HepG2 (cell line): ENCODE data around the gene SERPINB6. TPM values are rescaled to one million over a fixed set of nuclear protein-coding genes. Genes with fewer than 3 reads are reported as not detected.
"Not testable (repeated sequence)": the region's sequence is repeated elsewhere in the genome, so short reads cannot be mapped to it uniquely, and the experiment has no call there.

Experiments used
- ATAC-seq: fragments of 200-7000 bp; cut with Tn5 transposase; 3 replicates; pipeline ENCODE4 v1.9.1; 2020; ENCODE audit warnings: mild to moderate bottlenecking, moderate library complexity
- BruUV-seq: library from RNA; stranded (reverse); fragments of 400-500 nt; replicated peaks from 2 replicates; lab custom pipeline; 2021; lab: Mats Ljungman, UMichigan
- CTCF ChIA-PET: fragments of 300-600 bp; formaldehyde crosslinking; extraction: SDS; loops from one replicate; lab custom pipeline; 2021; ENCODE audit warnings: low total read pairs, inconsistent platforms, low intra/inter-chr PET ratio; lab: Yijun Ruan, JAX
- POLR2A ChIA-PET: fragments of 350-600 bp; sonication (Branson Sonifier 250); formaldehyde crosslinking; loops from one replicate; lab custom pipeline; 2020; ENCODE audit warnings: antibody characterized with exemption, inconsistent platforms; lab: Yijun Ruan, JAX
- DNase-seq: peaks from one replicate; pipeline ENCODE4 v3.0.0-alpha.2; 2015; ENCODE audit warnings: low spot score
- FAIRE-seq: peaks from 3 replicates; lab custom pipeline; 2011; peaks lifted over from hg19 to GRCh38; lab: Jason Lieb, UNC
- H2AFZ ChIP-seq: one replicate; pipeline ENCODE4 v1.6.1; 2011; ENCODE audit warnings: low read length, inconsistent platforms
- H3K27ac ChIP-seq: fragments of 300-600 bp; 3 replicates; pipeline ENCODE4 v1.8.0; 2011; ENCODE audit warnings: mixed run types, mild to moderate bottlenecking, mixed read lengths, low read length, inconsistent platforms; ENCODE audit not compliant: insufficient read depth; ENCODE audit errors: extremely low read length
- H3K27me3 ChIP-seq, 2 experiments: fragments of 200-600 bp in 1 of 2; 2 replicates in 1 of 2; 3 replicates in 1 of 2; pipeline versions ENCODE4 v1.6.0 to v1.8.0; 2011; ENCODE audit warnings: low read length in 2 of 2, mild to moderate bottlenecking in 2 of 2, moderate library complexity in 2 of 2, inconsistent platforms in 1 of 2; ENCODE audit not compliant: insufficient read depth in 2 of 2, control insufficient read depth in 1 of 2
- H3K36me3 ChIP-seq, 2 experiments: fragments of 200-600 bp in 1 of 2; replicated peaks in 1 of 2; 2 replicates in 1 of 2; 3 replicates in 1 of 2; pipeline versions ENCODE4 v1.5.1 to v1.8.0; 2011; ENCODE audit warnings: low read length in 2 of 2, inconsistent platforms in 1 of 2; ENCODE audit not compliant: insufficient read depth in 2 of 2, control insufficient read depth in 1 of 2
- H3K4me1 ChIP-seq: 2 replicates; pipeline ENCODE4 v1.5.1; 2012; ENCODE audit warnings: low read length, inconsistent platforms; ENCODE audit not compliant: insufficient read depth
- H3K4me2 ChIP-seq: 2 replicates; pipeline ENCODE4 v1.6.0; 2011; ENCODE audit warnings: low read depth, low read length, inconsistent platforms
- H3K4me3 ChIP-seq, 3 experiments: fragments of 200-600 bp in 1 of 3; sonication (generic), shearing (Covaris generic) in 1 of 3; replicated peaks in 1 of 3; 2 replicates each; pipeline ENCODE4 v1.5.1; 2011 to 2016; ENCODE audit warnings: low read length in 3 of 3, inconsistent platforms in 2 of 3, low read depth in 2 of 3, mild to moderate bottlenecking in 2 of 3, control low read depth in 1 of 3, mixed read lengths in 1 of 3; ENCODE audit not compliant: insufficient read depth in 1 of 3
- H3K79me2 ChIP-seq: one replicate; pipeline ENCODE4 v1.6.1; 2011; ENCODE audit warnings: low read length, inconsistent platforms; ENCODE audit not compliant: insufficient read depth
- H3K9ac ChIP-seq: 2 replicates; pipeline ENCODE4 v1.6.0; 2011; ENCODE audit warnings: mild to moderate bottlenecking, low read depth, low read length, inconsistent platforms; ENCODE audit not compliant: insufficient read depth
- H3K9me3 ChIP-seq: 2 replicates; pipeline ENCODE4 v1.5.1; 2012; ENCODE audit warnings: mild to moderate bottlenecking, low read length
- H4K20me1 ChIP-seq: 2 replicates; pipeline ENCODE4 v1.6.0; 2011; ENCODE audit warnings: inconsistent platforms, mild to moderate bottlenecking, low read length, moderate library complexity; ENCODE audit not compliant: insufficient read depth
- CBX2 ChIP-seq, 2 experiments: fragments of 200-600 bp in 1 of 2; sonication (generic); formaldehyde crosslinking in 1 of 2; IDR thresholded peaks; 2 replicates each; pipeline versions ENCODE4 v1.7.0 to v1.8.1; 2018 to 2022; ENCODE audit warnings: low read depth in 2 of 2, low read length in 1 of 2, mild to moderate bottlenecking in 1 of 2, missing genetic modification reagents in 1 of 2
- HMGXB4 ChIP-seq, 2 experiments: sonication (generic) in 1 of 2; formaldehyde crosslinking in 1 of 2; IDR thresholded peaks; 2 replicates each; pipeline versions ENCODE4 v1.4.0 to v1.6.1; 2018 to 2020; ENCODE audit warnings: missing genetic modification reagents in 2 of 2, borderline replicate concordance in 1 of 2, low read depth in 1 of 2, mild to moderate bottlenecking in 1 of 2, missing biosample characterization in 1 of 2
- MEF2D ChIP-seq: sonication (generic); formaldehyde crosslinking; IDR thresholded peaks from 2 replicates; pipeline ENCODE4 v1.5.1; 2020; ENCODE audit warnings: mild to moderate bottlenecking, missing genetic modification reagents
- PPARG ChIP-seq: conservative IDR thresholded peaks from 2 replicates; pipeline ENCODE4 v1.6.1; 2016; ENCODE audit warnings: missing biosample characterization, missing genetic modification reagents
- RXRB ChIP-seq: IDR thresholded peaks from 2 replicates; pipeline ENCODE4 v1.6.1; 2016; ENCODE audit warnings: borderline replicate concordance, missing genetic modification reagents, missing compliant biosample characterization
- SAP130 ChIP-seq: IDR thresholded peaks from 2 replicates; pipeline ENCODE4 v1.6.1; 2016; ENCODE audit warnings: low read depth
- SRSF4 ChIP-seq: fragments of 200-400 bp; formaldehyde crosslinking; IDR thresholded peaks from one replicate; pipeline ENCODE4 v1.6.1; 2018; ENCODE audit warnings: mild to moderate bottlenecking, low read depth, low read length, moderate library complexity; ENCODE audit not compliant: poor library complexity, severe bottlenecking
- ZSCAN12 ChIP-seq: sonication (generic); formaldehyde crosslinking; IDR thresholded peaks from 2 replicates; pipeline ENCODE4 v1.9.0; 2021; ENCODE audit warnings: mild to moderate bottlenecking, missing genetic modification reagents
- WGBS: methylation state at CpG from one replicate; pipeline ENCODE4 v1.1.6; 2017; ENCODE audit warnings: low lambda C conversion rate; 5-methylcytosine and 5-hydroxymethylcytosine counted together
- in situ Hi-C: cut with HindIII; loops from 2 replicates; pipeline ENCODE4 v1.10.0; 2017; ENCODE audit warnings: low pct_unique_long_range_greater_than_20kb; ENCODE audit not compliant: extremely low pct_ligation_motif_present
- intact Hi-C: fragments of 100-400 bp; cut with micrococcal nuclease; formaldehyde crosslinking; loops from one replicate; pipeline ENCODE4 v1.10.0; 2022; ENCODE audit not compliant: unreplicated experiment
- polyA plus RNA-seq, 8 experiments: library from polyadenylated mRNA; depleted of rRNA in 3 of 8; stranded (reverse) in 7 of 8; unstranded in 1 of 8; fragments of >200 nt; fragmentation: Illumina TruSeq in 4 of 8; extraction: Trizol in 4 of 8; gene quantifications; 2 replicates each; pipeline versions ENCODE4 v1.2.1 to v1.2.3, GENCODE V29; 2011 to 2016; ENCODE audit warnings: low read depth in 4 of 8, missing spikeins in 1 of 8, mixed read lengths in 1 of 8; ENCODE audit not compliant: insufficient read depth in 1 of 8
- total RNA-seq, 5 experiments: library from RNA; depleted of rRNA; stranded (reverse); fragments of >200 nt; fragmentation: Illumina TruSeq; extraction: Trizol; gene quantifications; 2 replicates each; pipeline ENCODE4 v1.2.3, GENCODE V29; 2016; ENCODE audit warnings: low read depth in 1 of 5
- TF ChIP-seq, protein P1 (sequence below): sonication (generic); formaldehyde crosslinking; IDR thresholded peaks from 2 replicates; pipeline ENCODE4 v1.4.0; 2020; ENCODE audit warnings: missing genetic modification reagents, borderline replicate concordance

SERPINB6 gene
- total and polyA plus RNA-seq, 2 of the 13 experiments (the other 11 are each of a cell fraction or from before 2014, with no cell fraction given), result 38.2 to 61.3 TPM

- H4K20me1 ChIP-seq; H3K9ac ChIP-seq; H3K9me3 ChIP-seq; ATAC-seq; BruUV-seq; H3K4me3 ChIP-seq; in situ Hi-C loops; H3K27me3 ChIP-seq; H3K4me2 ChIP-seq; H3K79me2 ChIP-seq; DNase-seq; H3K27ac ChIP-seq; H2AFZ ChIP-seq; H3K36me3 ChIP-seq; FAIRE-seq; TF ChIP-seq CBX2 (CRISPR knock-in tag; IDR thresholded peaks at IDR 0.05; ENCODE audit: low read depth): not testable (repeated sequence)
- 0 out of 2 replicates have a peak, but pooled peaks have one; percentile 43 for TF ChIP-seq CBX2 (IDR thresholded peaks at IDR 0.05; ENCODE audit: low read depth, low read length)
- ChIA-PET CTCF (interaction anchor here (1.0 to 4.4 kb wide), 7 partner anchors 21 to 194 kb away, joined by 4 to 57 read pairs (median 9); no protein-coding TSS in a partner anchor), POLR2A (interaction anchor here (1.8 to 3.3 kb wide), 3 partner anchors 56 to 91 kb away, joined by 9 to 16 read pairs (median 11); partner anchors contain the start of gene SERPINB1)
- 32% methylated on average over 11 of the region's 11 CpGs for WGBS
- intact Hi-C loops, result loop anchor here (1.0 to 2.0 kb wide), 4 partner anchors 57 to 142 kb away; no protein-coding TSS in a partner anchor
- peaks cover 10% of the 10 kb centered on the region for H3K4me1 ChIP-seq
These were observed 38.5 kb downstream of the SERPINB6 start for GRCh38 chr6:2932911-2933310.

DNA sequence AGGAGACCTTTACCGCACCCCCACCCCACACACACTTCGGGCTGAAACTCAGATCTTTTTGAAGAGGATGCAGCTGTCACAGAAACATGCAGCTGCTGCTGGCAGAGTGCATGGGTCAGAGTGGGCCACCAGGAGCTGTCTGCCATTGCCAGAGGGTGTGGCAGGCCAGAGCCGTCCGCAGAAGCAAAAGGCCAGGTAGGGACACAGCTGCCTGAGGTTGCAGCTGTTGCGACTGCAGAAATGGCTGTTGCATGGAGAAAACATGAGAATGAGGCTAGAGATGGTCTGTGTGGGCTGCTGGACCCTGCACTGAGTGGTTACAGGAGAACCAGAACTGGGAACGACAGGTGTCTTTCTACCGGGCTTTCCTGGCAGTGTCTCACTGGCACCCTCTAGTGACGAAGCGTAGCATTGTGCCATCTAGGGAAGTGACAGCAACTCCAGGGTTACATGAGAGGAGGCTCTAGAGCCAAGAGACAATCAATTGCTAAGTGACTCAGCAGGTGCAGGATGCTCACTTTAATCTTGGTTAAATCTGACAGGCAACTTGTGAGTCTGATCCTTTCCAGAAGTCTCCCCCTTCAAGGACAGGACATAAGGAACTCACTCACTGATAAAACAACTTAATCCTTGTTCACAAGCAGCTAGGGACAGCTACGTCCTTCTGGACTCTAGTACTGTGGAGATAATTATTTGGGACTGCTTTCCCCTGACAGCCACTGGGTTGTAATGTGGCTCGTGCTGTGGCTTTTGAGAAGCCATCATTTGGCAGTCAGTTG lies 39.2 kb downstream of the SERPINB6 start:
- H3K4me1 ChIP-seq, result peaks cover 10% of the 10 kb centered on the region
- peaks cover 0 to 3% of the 10 kb centered on the region in 2 experiments; a peak in 2 of 5 replicates for H3K27me3 ChIP-seq
- H3K4me3 ChIP-seq, result peak overlapping the region in 1 of 3 experiments; percentile 63; a peak in 2 of 6 replicates
- H3K79me2 ChIP-seq, result no peaks in the 10 kb centered on the region
- H3K9ac ChIP-seq, result no peak overlapping the region
- H3K36me3 ChIP-seq, result no peaks in the 10 kb centered on the region
- intact Hi-C loops (loop anchor here (1.0 to 2.0 kb wide), 4 partner anchors 56 to 141 kb away; no protein-coding TSS in a partner anchor), in situ Hi-C loops (no loop called here)
- peak; percentile 99 for ATAC-seq
- H3K27ac ChIP-seq, result no peak overlapping the region
- DNase-seq, result peak; percentile 85
- H2AFZ ChIP-seq, result peak overlapping the region; percentile 81
- no peaks in the 10 kb centered on the region for H4K20me1 ChIP-seq
- CTCF ChIA-PET, result interaction anchor here (1.0 to 4.4 kb wide), 7 partner anchors 20 to 193 kb away, joined by 4 to 57 read pairs (median 9); no protein-coding TSS in a partner anchor
- H3K9me3 ChIP-seq, result no peaks in the 10 kb centered on the region
- no TSS peak for BruUV-seq
- 10% methylated on average over 11 of the region's 11 CpGs for WGBS
- peak overlapping the region; percentile 76 for H3K4me2 ChIP-seq
- FAIRE-seq, result peak; percentile 93
- POLR2A ChIA-PET, result interaction anchor here (0.8 to 3.3 kb wide), 7 partner anchors 56 to 167 kb away, joined by 3 to 16 read pairs (median 5); partner anchors contain the start of genes SERPINB1 and WRNIP1
- TF ChIP-seq HMGXB4 (CRISPR knock-in tag; IDR thresholded peaks at IDR 0.05; ENCODE audit: borderline replicate concordance in 1 of 2, low read depth in 1 of 2) (peak; percentile 84 to 94; a peak in 3 of 4 replicates), PPARG (CRISPR knock-in tag) (0 out of 2 replicates have a peak, but pooled peaks have one; percentile 25), SAP130 (CRISPR knock-in tag) (peak; percentile 67), SRSF4 (no peak), ZSCAN12 (CRISPR knock-in tag) (no peak), MEF2D (CRISPR knock-in tag) (0 out of 2 replicates have a peak, but pooled peaks have one; percentile 38), RXRB (peak; percentile 70; the same call in 1 of the 2 replicates)
- TF ChIP-seq, protein P1, sequence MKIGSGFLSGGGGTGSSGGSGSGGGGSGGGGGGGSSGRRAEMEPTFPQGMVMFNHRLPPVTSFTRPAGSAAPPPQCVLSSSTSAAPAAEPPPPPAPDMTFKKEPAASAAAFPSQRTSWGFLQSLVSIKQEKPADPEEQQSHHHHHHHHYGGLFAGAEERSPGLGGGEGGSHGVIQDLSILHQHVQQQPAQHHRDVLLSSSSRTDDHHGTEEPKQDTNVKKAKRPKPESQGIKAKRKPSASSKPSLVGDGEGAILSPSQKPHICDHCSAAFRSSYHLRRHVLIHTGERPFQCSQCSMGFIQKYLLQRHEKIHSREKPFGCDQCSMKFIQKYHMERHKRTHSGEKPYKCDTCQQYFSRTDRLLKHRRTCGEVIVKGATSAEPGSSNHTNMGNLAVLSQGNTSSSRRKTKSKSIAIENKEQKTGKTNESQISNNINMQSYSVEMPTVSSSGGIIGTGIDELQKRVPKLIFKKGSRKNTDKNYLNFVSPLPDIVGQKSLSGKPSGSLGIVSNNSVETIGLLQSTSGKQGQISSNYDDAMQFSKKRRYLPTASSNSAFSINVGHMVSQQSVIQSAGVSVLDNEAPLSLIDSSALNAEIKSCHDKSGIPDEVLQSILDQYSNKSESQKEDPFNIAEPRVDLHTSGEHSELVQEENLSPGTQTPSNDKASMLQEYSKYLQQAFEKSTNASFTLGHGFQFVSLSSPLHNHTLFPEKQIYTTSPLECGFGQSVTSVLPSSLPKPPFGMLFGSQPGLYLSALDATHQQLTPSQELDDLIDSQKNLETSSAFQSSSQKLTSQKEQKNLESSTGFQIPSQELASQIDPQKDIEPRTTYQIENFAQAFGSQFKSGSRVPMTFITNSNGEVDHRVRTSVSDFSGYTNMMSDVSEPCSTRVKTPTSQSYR (CRISPR knock-in tag), result no peak
